SIG-M5 (cell line): Measurements from ENCODE around the gene HTR6.

Experiments
- DNase-seq: peaks from one replicate; lab custom pipeline; 2025; lab: John Stamatoyannopoulos, UW

Gene HTR6

DNA sequence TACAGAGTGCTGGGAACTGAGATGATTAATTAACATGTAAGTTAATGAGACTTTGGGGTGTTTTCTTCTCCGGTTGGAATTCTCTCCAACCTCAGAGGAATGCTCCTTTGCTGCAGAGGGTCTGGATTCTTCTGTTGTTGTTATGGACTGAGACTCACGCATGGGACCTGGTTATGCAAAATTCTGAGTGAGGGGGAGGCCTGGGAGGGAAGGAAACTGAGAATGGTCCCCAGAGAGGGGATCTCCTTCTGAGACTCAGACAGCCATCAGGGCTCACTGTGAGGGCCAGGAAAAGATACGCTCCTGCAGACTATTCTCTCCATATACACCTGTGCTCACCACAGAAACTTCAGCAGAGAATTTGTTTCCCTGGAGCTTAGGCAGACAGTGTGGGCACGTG, 56.3 kb downstream of the HTR6 start:
- DNase-seq: no peak

DNA sequence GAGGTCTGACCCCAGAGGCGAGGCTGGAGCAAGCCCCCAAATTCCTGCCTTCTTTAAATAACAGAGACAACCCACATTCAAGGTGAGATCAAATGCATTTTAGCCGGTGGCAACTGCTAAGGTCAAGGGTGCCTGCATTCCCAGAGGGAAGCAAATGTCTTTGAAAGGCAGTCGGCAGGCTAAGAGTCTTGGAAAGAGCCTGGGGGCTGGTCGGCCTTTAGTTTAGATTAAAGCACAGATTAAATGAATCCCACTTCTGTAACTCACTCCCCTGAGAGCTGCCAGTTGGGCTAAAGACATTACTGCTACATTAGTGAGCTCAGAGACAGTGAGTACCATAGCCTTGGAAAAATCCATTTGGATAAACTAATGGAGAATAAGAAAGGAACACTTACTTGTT, 59.2 kb downstream of the HTR6 start:
- no peak for DNase-seq

DNA sequence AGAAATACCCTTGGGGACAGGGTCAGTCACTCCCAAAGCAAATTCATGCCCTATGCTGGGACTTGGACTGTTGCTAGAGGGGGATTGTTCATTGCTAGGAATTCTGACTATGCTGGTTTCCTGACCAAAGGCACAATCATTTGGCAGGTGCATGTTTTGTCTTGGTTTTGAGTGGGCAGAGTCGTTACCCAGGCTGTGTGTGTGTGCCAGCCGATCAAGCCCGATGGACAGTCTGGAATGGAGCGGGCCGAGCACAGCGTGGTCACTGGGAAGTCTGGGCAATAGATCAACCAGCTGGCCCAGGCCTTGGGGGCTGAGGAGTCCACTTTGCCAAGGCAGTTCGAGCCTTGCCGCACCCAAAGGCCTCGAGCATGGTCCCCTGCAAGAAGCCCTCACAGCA, 60.9 kb downstream of the HTR6 start:
- DNase-seq: no peak

DNA sequence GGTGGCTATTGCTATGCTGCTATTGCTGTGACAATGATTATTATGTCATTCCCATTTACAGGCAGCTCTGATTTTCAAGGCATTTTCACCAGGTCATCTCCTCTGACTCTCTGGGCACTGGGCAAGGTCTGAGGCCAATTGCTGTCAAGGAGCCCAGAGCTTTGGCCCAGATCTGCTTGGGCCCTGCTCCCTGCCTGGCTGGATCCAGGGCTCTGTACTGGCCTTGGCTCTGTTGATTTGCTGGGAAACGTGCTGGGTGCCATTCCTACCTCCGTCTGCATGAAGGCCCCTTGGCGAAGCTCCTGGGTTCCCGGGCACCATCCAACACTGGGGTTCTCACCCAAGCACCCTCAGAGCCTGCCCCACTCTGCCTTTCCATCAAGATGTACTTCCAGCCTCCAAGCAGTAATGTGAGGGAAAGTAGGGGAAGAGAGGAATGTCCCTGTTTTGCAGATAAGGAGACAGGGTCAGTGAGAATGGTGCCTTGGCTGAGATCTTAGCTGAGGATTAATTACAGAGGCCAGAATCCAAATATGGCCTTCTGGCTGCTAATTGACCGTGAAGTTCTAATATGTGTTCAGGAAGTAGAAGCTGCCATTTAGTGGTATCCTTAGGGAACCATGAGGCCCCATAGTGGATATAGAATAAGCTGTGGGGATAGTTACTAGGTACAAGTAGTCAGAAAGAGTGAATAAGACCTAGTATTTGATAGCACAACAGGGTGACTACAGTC, 63.9 kb downstream of the HTR6 start:
- DNase-seq: no peak

DNA sequence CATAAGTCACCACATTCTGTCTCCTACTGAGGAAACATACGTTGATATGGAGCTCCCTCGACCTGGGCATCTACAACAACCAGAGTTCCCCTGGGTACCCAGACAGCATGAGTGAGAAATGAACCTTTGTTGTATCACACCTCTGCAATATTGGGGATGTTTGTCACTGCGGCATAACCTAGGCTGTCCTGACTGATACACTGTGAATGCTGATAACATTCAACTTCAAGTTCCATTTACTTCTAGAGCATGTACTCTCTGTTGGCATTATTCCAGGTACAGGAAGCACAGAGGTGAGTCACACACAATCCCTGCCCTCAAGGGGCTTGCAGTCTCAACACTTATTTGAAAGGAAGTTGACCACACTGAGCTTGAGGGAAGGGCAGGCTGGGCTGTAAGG, 65.6 kb downstream of the HTR6 start:
- no peak for DNase-seq
